Measurements from ENCODE around the gene CENPM.

Gene CENPM

DNA sequence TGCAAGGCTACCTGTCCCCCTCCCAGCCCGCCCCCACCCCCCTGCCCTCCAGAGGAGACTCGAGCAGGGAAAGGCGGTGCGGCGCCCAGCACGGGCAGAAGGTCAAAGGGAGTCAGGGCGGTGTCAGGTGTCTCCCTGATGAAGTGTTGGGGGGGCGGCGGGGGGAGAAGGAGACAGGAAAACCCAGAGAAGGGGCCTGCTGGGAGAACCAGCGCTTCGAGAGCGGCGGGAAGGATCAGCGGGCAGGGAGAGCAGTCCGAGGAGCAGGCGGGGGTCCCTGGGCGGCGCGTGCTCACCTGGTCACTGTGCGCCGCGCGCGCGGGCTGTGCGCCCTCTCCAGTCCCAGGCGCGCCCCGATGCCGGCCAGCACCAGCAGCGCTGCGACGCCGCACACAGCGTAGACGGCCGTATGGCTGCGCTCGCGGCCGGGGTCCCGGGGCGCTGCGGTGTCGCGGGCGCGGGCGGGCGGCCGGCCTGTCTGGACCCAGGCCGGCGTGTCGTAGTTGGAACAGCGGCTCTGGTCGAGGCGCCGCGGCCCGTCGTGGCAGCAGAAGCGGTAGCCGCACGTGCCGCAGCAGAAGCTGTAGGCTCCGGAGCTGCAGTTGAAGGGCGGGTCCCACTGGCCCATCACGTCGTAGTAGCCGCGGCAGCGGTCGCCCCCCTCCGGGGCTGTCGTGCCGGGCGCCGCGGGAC is 33.0 kb downstream of the CENPM start:
- H3K27me3 ChIP-seq (ENCODE audit: control insufficient read depth in 1 of 2, insufficient read depth in 2 of 2, low read length in 2 of 2) = peaks cover 60 to 67% of the 10 kb centered on the region in 2 donors
- H3K9me3 ChIP-seq (ENCODE audit: control insufficient read depth in 1 of 2, low read length in 2 of 2) = no peaks in the 10 kb centered on the region
- H3K27ac ChIP-seq (ENCODE audit: low read depth, low read length) = no peak overlapping the region
- H3K4me3 ChIP-seq (ENCODE audit: low read depth in 1 of 2, low read length in 2 of 2) = no peak overlapping the region
- no peaks in the 10 kb centered on the region for H3K36me3 ChIP-seq (ENCODE audit: control insufficient read depth in 1 of 2, insufficient read depth in 2 of 2, low read length in 2 of 2)
- H3K4me1 ChIP-seq (ENCODE audit: control insufficient read depth in 1 of 2, insufficient read depth in 2 of 2, low read length in 2 of 2) = peaks cover 13 to 24% of the 10 kb centered on the region in 2 donors
- no peak overlapping the region for H3K9ac ChIP-seq (ENCODE audit: low read depth in 1 of 2, low read length in 2 of 2)

DNA sequence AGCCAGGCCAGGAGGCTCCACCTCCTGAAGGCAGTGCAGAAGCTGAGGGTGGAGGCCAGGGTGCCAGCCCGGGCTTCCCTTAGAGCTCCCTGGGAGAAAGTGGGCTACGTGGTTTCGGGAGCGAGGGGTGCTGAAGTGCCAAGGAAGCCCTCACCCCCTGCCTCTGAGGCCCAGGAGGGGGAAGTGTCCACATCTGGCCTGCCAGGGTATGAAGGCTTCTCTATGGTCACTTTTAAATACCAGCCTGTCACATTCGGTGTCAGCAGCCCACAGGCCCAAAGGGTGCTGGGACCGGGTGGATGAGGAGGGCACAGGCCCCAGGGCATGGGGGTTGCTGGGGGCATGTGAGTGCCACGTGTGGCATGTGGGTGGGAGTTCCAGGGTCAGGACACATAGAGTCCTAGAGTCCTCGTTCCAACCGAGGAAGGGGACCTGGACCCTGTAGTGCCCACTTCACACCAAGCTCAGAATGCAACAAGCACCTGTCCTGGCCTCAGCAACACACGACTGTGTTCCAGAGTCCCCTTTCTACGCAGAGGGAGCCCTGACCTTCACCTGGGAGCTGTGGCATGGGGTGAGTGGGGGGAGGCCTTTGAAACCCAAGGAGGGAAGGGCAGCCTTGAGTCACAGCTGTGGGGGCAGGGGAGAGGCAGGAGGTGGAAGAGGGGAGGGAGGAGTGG is 33.8 kb downstream of the CENPM start:
- Histone ChIP-seq H3K4me1 (ENCODE audit: control insufficient read depth in 1 of 2, insufficient read depth in 2 of 2, low read length in 2 of 2) (peaks cover 14 to 25% of the 10 kb centered on the region in 2 donors), H3K9me3 (ENCODE audit: control insufficient read depth in 1 of 2, low read length in 2 of 2) (no peaks in the 10 kb centered on the region), H3K27me3 (ENCODE audit: control insufficient read depth in 1 of 2, insufficient read depth in 2 of 2, low read length in 2 of 2) (peaks cover 59 to 66% of the 10 kb centered on the region in 2 donors), H3K27ac (ENCODE audit: low read depth, low read length) (no peak overlapping the region), H3K9ac (ENCODE audit: low read depth in 1 of 2, low read length in 2 of 2) (no peak overlapping the region), H3K36me3 (ENCODE audit: control insufficient read depth in 1 of 2, insufficient read depth in 2 of 2, low read length in 2 of 2) (no peaks in the 10 kb centered on the region), H3K4me3 (ENCODE audit: low read depth in 1 of 2, low read length in 2 of 2) (no peak overlapping the region)

DNA sequence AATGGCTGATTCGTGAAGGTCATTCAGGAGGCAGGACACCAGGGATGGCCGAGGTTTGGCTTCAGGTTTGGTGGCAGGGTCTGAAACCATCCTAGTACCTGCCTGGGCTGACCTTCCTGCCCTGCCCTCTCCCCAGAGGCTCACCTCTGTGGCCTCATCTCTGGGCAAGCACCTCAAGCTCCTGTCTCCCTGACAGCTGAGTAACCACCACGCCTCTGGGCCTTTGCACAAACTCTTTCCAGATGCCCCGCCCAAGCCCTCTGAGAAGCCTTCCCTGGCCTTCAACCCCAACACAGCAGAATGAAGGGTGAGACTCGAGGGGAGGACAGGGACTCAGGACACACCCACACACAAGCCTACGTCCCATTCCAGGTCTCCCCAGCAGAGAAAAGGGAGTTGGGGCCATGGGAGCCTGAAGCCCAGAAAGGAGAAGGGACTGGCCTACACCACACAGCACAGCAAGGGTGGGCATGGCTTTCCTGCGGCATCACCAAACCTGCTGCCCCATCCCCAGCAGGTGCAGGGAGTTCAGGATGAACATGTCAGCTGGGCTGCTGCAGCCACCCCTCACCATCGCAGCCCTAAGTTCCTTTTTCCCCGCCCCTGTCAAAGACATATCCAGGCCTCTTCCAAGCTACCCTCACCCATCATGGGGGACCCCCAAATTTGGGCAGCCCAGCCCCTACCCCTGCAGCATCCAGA is 34.5 kb downstream of the CENPM start:
- H3K4me1 ChIP-seq (ENCODE audit: control insufficient read depth in 1 of 2, insufficient read depth in 2 of 2, low read length in 2 of 2) = peaks cover 9 to 25% of the 10 kb centered on the region in 2 donors

DNA sequence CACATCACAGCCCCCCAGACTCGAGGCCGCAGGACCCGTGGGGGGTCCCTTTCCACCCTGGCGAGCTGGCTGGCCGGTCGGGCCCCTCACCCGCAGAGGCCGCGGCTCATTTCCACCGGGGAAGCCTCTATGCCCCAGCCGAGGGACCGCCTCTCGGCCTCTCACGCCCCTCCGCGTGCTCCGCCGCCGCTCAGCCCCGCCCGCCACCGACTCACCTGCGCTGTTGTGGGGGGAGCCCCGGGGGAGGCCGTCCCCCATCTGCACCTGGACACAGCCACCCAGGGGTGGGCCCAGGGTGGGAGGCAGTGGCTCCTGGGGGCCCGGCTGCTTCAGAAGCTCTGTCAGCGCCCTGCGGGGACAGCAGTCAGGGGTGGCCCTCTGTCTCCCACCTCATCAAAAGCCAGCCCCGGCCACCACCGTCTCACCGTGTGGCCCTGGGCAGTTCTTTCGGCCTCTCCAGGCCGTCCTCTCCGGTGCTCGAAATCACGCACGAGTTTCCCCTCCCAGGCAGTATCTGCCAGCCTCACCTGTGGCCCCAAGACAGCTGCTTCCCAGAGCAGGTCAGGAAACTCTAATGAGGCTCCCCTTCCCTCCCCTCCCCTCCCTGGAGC is 35.8 kb downstream of the CENPM start:
- Histone ChIP-seq H3K4me1 (ENCODE audit: control insufficient read depth in 1 of 2, insufficient read depth in 2 of 2, low read length in 2 of 2) (peaks cover 9 to 27% of the 10 kb centered on the region in 2 donors), H3K9ac (ENCODE audit: low read depth in 1 of 2, low read length in 2 of 2) (no peak overlapping the region), H3K27ac (ENCODE audit: low read depth, low read length) (no peak overlapping the region), H3K36me3 (ENCODE audit: control insufficient read depth in 1 of 2, insufficient read depth in 2 of 2, low read length in 2 of 2) (peaks cover 6 to 18% of the 10 kb centered on the region in 2 donors), H3K27me3 (ENCODE audit: control insufficient read depth in 1 of 2, insufficient read depth in 2 of 2, low read length in 2 of 2) (peaks cover 46 to 49% of the 10 kb centered on the region in 2 donors), H3K4me3 (ENCODE audit: low read depth in 1 of 2, low read length in 2 of 2) (peak overlapping the region in 1 of 2 donors; percentile 36), H3K9me3 (ENCODE audit: control insufficient read depth in 1 of 2, low read length in 2 of 2) (no peaks in the 10 kb centered on the region)

More for the DNA sequence above, 34.5 kb downstream of the CENPM start:
- Histone ChIP-seq H3K4me3 (ENCODE audit: low read depth in 1 of 2, low read length in 2 of 2) (no peak overlapping the region), H3K9ac (ENCODE audit: low read depth in 1 of 2, low read length in 2 of 2) (no peak overlapping the region), H3K27me3 (ENCODE audit: control insufficient read depth in 1 of 2, insufficient read depth in 2 of 2, low read length in 2 of 2) (peaks cover 52 to 59% of the 10 kb centered on the region in 2 donors), H3K36me3 (ENCODE audit: control insufficient read depth in 1 of 2, insufficient read depth in 2 of 2, low read length in 2 of 2) (peaks cover 3 to 4% of the 10 kb centered on the region in 2 donors), H3K27ac (ENCODE audit: low read depth, low read length) (no peak overlapping the region), H3K9me3 (ENCODE audit: control insufficient read depth in 1 of 2, low read length in 2 of 2) (no peaks in the 10 kb centered on the region)

DNA sequence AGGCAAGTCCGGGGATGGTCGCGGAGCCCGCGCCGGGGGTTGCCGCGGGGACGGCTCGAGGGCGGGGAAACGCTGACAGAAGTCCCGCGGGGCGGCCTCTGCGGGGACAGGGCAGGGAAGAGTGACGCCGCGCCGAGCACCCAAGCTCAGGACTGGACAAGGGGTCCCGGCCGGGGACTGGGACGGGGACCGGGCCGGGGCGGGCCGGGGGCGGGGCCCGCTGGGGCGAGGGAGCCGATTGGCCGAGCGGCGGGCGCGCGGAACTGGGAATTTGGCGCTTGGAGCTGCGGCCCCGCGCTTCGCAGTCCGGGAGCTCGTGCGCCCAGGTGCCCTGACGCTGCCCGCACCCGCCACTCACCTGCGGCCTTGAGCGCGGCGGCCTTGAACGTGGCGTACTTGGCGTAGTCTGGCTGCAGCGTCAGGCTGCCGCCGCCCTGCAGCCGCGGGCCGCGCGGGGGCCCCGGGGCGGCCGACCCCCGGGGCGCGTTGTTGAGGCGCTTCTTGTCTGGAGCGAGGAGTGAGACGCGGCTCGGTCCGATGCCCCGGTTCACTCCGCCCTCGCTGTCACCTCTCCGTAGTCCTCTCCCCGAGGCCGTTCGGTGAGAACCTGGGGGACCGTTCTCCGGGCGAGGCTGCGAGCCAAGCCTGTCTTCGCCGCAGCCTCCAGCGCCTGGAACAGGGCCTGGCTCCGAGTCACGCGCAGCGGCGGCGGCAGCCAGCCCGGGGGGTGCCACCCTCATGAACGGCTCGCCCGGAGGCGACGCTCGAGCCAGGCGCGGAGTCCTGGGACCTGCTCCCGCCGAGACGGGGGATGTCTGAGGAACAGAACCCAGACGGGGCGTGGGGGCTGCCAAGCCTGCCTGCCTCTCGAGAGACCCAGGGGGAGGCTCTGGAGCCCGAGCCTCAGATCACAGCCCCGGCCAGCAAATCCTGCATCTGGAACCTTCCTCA is 36.6 kb downstream of the CENPM start:
- Histone ChIP-seq H3K27me3 (ENCODE audit: control insufficient read depth in 1 of 2, insufficient read depth in 2 of 2, low read length in 2 of 2) (peaks cover 39 to 41% of the 10 kb centered on the region in 2 donors), H3K36me3 (ENCODE audit: control insufficient read depth in 1 of 2, insufficient read depth in 2 of 2, low read length in 2 of 2) (peaks cover 6 to 25% of the 10 kb centered on the region in 2 donors), H3K4me3 (ENCODE audit: low read depth in 1 of 2, low read length in 2 of 2) (peak overlapping the region in 1 of 2 donors; percentile 36), H3K9me3 (ENCODE audit: control insufficient read depth in 1 of 2, low read length in 2 of 2) (no peaks in the 10 kb centered on the region), H3K4me1 (ENCODE audit: control insufficient read depth in 1 of 2, insufficient read depth in 2 of 2, low read length in 2 of 2) (peaks cover 7 to 24% of the 10 kb centered on the region in 2 donors), H3K9ac (ENCODE audit: low read depth in 1 of 2, low read length in 2 of 2) (no peak overlapping the region), H3K27ac (ENCODE audit: low read depth, low read length) (no peak overlapping the region)

DNA sequence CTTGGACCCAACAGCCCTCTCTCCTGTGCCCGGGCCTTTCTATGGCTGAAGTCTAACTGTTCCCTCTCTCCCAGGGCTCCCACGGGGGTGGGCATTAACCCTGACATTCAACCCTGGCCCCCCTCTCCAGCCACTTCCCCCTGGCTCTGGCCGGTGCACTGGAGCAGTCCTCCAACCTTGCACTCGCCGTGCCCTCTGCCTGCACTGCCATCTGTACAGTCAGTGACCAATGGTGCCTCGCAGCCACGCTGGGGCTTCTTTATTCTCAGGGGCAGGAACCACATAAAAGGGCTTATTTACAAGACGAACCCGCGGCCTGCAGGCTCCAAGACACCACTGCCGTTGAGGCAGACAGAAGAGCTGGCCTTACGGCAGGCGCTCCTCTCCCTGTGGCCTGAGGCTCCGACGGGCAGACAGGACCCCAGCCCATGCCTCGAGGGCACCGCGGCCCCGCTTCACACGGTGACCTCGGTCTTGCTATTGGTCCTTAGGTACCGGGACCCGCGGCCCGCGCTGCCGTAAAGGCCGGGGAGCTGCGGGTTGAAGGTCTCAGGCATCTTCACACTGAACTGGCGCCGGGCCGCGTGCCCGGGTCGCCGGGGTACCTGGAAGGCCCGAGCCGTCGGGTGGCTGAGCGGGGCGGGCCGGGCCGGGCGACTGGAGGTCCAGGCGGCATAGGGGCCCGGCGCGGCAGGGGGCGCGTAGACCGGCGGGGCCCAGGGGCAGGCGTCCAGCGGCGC is 37.5 kb downstream of the CENPM start:
- Histone ChIP-seq H3K4me3 (ENCODE audit: low read depth in 1 of 2, low read length in 2 of 2) (no peak overlapping the region), H3K9ac (ENCODE audit: low read depth in 1 of 2, low read length in 2 of 2) (no peak overlapping the region), H3K36me3 (ENCODE audit: control insufficient read depth in 1 of 2, insufficient read depth in 2 of 2, low read length in 2 of 2) (peaks cover 9 to 34% of the 10 kb centered on the region in 2 donors), H3K27me3 (ENCODE audit: control insufficient read depth in 1 of 2, insufficient read depth in 2 of 2, low read length in 2 of 2) (peaks cover 35 to 37% of the 10 kb centered on the region in 2 donors), H3K9me3 (ENCODE audit: control insufficient read depth in 1 of 2, low read length in 2 of 2) (no peaks in the 10 kb centered on the region), H3K27ac (ENCODE audit: low read depth, low read length) (no peak overlapping the region), H3K4me1 (ENCODE audit: control insufficient read depth in 1 of 2, insufficient read depth in 2 of 2, low read length in 2 of 2) (peaks cover 3 to 22% of the 10 kb centered on the region in 2 donors)

DNA sequence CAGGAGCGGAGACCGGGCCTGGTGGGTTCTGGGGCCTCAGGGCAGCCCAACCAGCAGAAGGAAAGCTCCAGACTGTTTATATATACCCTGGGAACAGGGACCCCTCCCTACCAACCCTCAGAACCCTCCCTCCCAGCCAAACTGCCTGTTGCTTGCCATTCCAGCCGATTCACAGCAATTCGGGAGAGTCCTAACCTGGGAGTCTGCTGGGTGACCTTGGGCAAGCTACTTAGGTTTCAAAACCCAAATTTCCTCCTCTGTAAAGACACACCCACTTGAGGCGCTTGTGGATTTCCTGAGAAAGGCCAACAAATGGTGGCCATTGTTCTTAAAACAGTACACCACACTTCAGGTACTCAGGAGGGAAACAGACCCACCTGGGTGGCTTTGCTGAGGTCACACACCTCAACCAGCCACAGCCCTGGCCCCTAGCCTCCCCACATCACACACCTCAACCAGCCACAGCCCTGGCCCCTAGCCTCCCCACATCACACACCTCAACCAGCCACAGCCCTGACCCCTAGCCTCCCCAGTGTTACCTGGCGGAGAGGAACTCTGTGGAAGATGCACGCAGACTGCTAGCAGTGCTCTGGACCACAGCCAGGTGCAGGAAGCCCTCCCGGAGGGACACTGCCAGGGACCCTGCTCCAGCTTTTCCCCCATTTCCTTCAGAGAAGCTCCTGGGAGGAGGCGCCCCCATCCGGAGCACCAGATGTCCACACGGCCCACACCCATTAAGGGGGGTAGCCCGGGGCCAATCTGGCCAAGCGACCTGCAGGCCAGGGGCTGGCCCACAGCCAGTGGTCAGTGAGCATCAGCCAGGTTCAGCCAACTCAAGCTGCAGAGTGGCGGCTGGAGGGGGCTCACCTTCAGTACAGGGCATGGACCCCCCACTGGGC is 38.3 kb downstream of the CENPM start:
- no peak overlapping the region for H3K27ac ChIP-seq (ENCODE audit: low read depth, low read length)
- no peaks in the 10 kb centered on the region for H3K9me3 ChIP-seq (ENCODE audit: control insufficient read depth in 1 of 2, low read length in 2 of 2)
- H3K27me3 ChIP-seq (ENCODE audit: control insufficient read depth in 1 of 2, insufficient read depth in 2 of 2, low read length in 2 of 2) = peaks cover 34 to 35% of the 10 kb centered on the region in 2 donors

More for the DNA sequence above, 38.3 kb downstream of the CENPM start:
- H3K4me1 ChIP-seq (ENCODE audit: control insufficient read depth in 1 of 2, insufficient read depth in 2 of 2, low read length in 2 of 2) = peaks cover 3 to 22% of the 10 kb centered on the region in 2 donors
- H3K9ac ChIP-seq (ENCODE audit: low read depth in 1 of 2, low read length in 2 of 2) = no peak overlapping the region
- no peak overlapping the region for H3K4me3 ChIP-seq (ENCODE audit: low read depth in 1 of 2, low read length in 2 of 2)
- H3K36me3 ChIP-seq (ENCODE audit: control insufficient read depth in 1 of 2, insufficient read depth in 2 of 2, low read length in 2 of 2) = peaks cover 12 to 42% of the 10 kb centered on the region in 2 donors
